HG03159 (cell line): Measurements from ENCODE around the gene ABCA8.

Experiments
- ATAC-seq: cut with Tn5 transposase; IDR thresholded peaks from one replicate; pipeline ENCODE4 v1.9.1; 2021; ENCODE audit warnings: mild to moderate bottlenecking, moderate library complexity; ENCODE audit not compliant: unreplicated experiment

ABCA8 gene

DNA sequence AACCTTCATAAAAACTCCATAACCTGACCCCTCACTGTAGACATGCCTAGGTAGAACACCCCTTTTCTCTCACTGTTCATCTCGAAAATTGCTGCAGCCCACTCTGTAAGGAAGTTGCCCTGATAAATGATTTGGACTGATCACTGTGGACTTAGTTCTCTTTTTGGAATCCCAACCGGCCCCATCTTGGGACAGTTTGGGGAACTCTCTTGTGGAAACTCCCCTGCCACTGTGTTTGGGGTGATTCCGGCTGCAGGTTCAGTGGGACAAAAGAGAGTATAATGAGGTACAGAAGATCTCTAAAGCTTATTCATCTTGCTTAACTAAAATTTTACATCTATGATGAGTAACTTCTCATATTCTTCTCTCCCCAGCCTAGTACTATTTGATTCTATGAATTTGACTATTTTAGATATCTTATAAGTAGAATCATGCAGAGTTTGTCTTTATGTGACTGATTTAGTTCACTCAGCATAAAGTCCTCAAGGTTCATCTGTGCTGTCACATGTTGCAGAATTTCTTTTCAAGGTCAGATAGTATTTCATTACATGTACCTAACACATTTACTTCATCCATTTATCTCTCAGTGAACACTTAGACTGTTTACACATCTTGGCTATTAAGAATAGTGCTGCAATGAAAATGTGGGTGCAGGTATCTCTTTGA lies 84.9 kb downstream of the ABCA8 start:
- no peak for ATAC-seq

GRCh38 chr17:68868708-68869107 lies 86.5 kb downstream of the ABCA8 start:
- no peak for ATAC-seq

- no peak for ATAC-seq
Observed at GRCh38 chr17:68867759-68868516, 87.3 kb downstream of the ABCA8 start.

DNA sequence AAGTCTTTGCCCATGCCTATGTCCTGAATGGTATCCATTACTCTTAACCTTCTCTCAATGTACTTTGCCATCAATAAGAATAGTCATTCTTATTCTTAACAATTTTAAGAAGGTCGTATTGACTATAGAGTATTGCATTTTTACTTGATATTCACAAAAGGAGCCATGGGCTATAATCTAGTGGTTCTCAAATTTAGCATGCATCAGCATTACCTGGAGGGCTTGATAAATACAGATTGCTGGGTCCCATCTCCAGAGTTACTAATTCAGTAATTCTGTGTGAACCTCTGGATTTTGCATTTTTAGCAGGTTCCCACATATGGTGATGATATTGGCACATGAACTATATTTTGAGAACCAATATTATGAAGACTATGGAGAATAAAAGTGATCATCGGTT lies 89.6 kb downstream of the ABCA8 start:
- ATAC-seq, result no peak

- ATAC-seq, result no peak
Observed at GRCh38 chr17:68863091-68863652, 92.0 kb downstream of the ABCA8 start.

GRCh38 chr17:68861602-68862001 lies 93.6 kb downstream of the ABCA8 start:
- no peak for ATAC-seq

- ATAC-seq, result no peak
Observed at GRCh38 chr17:68860941-68861340, 94.3 kb downstream of the ABCA8 start.

DNA sequence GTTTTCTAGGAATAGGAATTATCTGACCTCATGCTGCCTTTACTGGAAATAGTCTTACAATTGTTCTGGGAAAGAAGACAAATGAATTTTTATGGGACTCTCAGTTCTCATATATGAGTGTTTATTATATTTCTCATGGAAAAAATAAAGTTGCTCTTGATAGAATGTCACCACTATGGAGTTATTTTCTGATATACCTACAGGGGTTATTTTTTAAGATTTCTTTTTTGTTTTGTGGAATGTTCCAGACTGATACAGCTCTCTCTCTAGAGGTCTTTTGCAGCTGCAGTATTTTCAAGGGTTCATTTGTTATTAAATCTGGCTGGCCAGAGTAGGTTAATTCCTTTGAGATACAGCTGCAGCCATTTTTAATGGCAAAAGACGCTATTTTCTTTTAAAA lies 100.7 kb downstream of the ABCA8 start:
- ATAC-seq, result no peak

DNA sequence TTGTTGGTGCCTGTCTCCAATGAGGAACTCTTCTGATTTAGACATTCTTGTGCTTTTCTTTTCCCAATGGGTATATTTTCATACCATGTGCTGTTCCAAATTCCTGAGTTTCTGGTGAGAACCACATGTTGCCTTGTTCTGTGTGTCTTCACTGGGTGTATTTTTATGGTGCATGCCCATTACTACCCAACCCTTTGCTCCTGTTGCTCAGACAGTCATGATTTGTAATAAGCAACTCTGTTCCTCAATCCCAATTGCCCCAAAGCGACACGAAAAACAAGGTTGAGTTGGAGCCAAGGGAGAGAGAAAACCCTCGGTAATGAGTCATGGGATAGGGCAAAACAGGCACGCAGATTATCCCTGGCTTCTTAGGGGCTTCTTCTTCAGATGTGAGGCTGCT lies 101.8 kb downstream of the ABCA8 start:
- ATAC-seq, result no peak

- ATAC-seq, result no peak
Observed at GRCh38 chr17:68853036-68853435, 102.2 kb downstream of the ABCA8 start.

DNA sequence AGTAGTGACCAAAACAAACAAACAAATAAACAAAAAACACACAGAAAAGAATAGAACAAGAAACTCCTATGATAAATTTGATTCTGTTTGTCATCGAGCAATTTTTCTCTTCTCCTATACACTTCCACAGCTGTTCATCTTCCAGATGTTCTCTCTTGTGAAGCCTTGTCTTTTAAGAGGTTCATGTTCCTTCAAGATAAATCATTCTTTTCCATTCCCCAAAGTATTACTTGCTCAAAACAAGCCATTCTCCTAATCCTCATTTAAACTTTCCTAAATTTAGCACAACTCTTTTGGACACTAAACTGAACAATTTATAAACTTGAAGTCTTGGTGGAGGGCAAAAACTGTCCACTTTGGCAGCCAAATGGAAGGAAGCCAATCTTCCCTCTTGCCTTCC lies 103.3 kb downstream of the ABCA8 start:
- no peak for ATAC-seq

GRCh38 chr17:68850749-68851510 lies 104.3 kb downstream of the ABCA8 start:
- ATAC-seq, result no peak

DNA sequence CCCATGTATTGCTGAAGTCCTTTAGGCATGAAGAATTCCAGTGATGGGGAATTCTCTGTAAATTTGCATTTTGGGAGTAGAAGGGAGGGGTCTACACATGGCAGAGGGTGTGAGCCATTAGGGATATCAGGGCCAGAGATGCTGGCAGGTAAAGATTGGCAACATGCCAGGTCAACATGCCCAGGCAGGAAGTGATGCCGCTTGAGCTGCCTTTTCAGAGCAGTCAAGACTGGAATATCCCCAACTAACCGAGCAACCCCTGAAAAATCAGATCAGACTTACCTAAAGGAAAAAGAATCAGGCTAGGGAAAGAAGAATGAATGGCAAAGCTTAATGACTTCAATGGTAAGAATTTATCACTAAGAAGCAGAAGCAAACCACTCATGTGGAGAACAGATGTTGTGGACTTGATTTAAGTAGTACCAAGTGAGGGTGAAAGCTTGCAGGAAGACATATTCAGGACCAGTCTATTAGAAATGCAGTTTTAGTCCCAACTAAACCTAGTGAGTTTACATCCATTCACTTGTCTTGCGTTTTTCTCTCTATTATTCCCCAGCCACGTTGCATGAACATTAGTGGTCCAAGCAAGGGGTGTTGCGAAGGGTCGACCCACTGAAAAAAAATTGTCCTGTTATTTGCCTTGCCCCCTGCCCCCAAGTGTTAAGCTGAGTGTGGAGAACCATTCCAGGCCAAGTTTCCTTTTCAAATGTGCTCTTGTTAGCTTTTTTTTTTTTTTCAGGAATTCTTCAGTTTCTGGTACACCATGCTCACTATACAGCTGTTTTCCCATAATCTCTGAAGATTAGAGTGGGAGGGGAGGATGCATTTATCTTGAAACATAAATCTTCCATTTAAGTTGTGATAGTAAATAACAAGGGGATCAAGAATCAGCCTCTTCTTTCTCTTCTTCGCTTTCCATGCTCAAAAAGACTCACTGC lies 105.2 kb downstream of the ABCA8 start:
- ATAC-seq, result no peak

- no peak for ATAC-seq
Observed at GRCh38 chr17:68847711-68848110, 107.5 kb downstream of the ABCA8 start.

- no peak for ATAC-seq
Observed at GRCh38 chr17:68843522-68843921, 111.7 kb downstream of the ABCA8 start.

- ATAC-seq, result no peak
Observed at GRCh38 chr17:68840073-68840472, 115.1 kb downstream of the ABCA8 start.

DNA sequence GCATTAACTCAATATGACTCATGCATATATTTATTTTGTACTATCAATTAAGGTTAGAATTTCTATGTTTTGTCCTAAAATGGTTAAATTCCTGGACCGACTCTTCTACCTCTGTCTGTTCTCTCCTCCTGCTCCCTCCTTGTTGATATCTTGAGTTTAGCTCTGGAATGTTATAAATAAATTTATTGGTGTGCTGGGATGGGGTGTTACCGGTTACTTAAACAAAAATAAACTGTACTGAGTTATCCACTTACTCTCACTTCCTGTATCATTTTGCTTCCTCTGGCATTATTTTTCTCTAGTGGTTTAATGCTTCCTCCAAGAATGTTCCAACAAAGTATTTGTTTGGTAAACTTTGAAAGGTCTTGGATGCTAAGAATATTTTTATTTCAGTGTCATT lies 120.1 kb downstream of the ABCA8 start:
- no peak for ATAC-seq

GRCh38 chr17:68834328-68834836 lies 120.8 kb downstream of the ABCA8 start:
- ATAC-seq, result no peak

- ATAC-seq, result no peak
Observed at GRCh38 chr17:68832109-68832802, 122.9 kb downstream of the ABCA8 start.

DNA sequence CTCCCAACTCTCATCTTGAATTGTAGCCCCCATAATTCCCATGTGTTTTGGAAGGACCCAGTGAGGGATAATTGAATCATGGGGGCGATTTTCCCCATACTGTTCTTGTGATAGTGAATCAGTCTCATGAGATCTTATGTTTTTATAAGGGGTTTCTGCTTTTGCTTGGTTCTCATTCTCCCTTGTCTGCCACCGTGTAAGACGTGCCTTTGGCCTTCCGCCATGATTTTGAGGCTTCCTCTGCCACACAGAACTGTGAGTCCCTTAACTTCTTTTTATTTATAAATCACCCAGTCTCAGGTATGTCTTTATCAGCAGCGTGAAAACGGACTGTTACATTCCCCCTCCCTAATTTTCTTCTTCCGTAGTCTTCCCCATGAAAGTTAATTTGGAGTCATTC lies 124.0 kb downstream of the ABCA8 start:
- ATAC-seq, result no peak
